Neural crest cell (in vitro differentiated cells): Measurements from ENCODE around the gene ZNF878. TPM values are rescaled to one million over a fixed set of nuclear protein-coding genes. Genes with fewer than 3 reads are reported as not detected.
A peak's percentile ranks its signal among the peaks of the same experiment; 100 is the strongest.

Source experiments
- DNase-seq: peaks from one replicate; pipeline ENCODE4 v3.0.0; 2021; ENCODE audit warnings: low read depth, mixed read lengths, low spot score
- H3K27ac Mint-ChIP-seq: one replicate; pipeline ENCODE4 v1.8.0; 2021; ENCODE audit warnings: mild to moderate bottlenecking, mixed read lengths; ENCODE audit not compliant: unreplicated experiment
- H3K27me3 Mint-ChIP-seq: 2 replicates; pipeline ENCODE4 v1.8.0; 2021; ENCODE audit warnings: low read depth, mild to moderate bottlenecking, mixed read lengths
- H3K36me3 Mint-ChIP-seq: 2 replicates; pipeline ENCODE4 v1.8.0; 2021; ENCODE audit warnings: low read depth, mild to moderate bottlenecking, mixed read lengths
- H3K4me1 Mint-ChIP-seq: 2 replicates; pipeline ENCODE4 v1.8.0; 2021; ENCODE audit warnings: mixed read lengths
- H3K4me3 Mint-ChIP-seq: one replicate; pipeline ENCODE4 v1.8.0; 2021; ENCODE audit warnings: mild to moderate bottlenecking, mixed read lengths
- H3K9me3 Mint-ChIP-seq: 2 replicates; pipeline ENCODE4 v1.8.0; 2021; ENCODE audit warnings: mixed read lengths
- CTCF ChIP-seq: fragments of 200-600 bp; sonication (generic); conservative IDR thresholded peaks from 2 replicates; pipeline ENCODE4 v1.5.0; 2021; ENCODE audit warnings: antibody characterized with exemption, mild to moderate bottlenecking
- total RNA-seq: library from RNA; stranded (reverse); gene quantifications from 2 replicates; pipeline ENCODE4 v1.2.1, GENCODE V29; 2021

Gene ZNF878
- total RNA-seq, 1 donor from 2014 or later = 2.5 TPM

- peaks cover 70% of the 10 kb centered on the region for H3K36me3 Mint-ChIP-seq
- no peaks in the 10 kb centered on the region for H3K27me3 Mint-ChIP-seq
- H3K9me3 Mint-ChIP-seq = peaks cover 25% of the 10 kb centered on the region
- no peak overlapping the region for H3K27ac Mint-ChIP-seq
- H3K4me3 Mint-ChIP-seq = peak overlapping the region; percentile 11
- no peak for TF ChIP-seq CTCF
- no peaks in the 10 kb centered on the region for H3K4me1 Mint-ChIP-seq
- DNase-seq = no peak
Observed at GRCh38 chr19:12075538-12076139, 22.9 kb upstream of the ZNF878 start.

GRCh38 chr19:12064590-12065538 lies 12.1 kb upstream of the ZNF878 start, which contains the start of gene ZNF844:
Gene ZNF844, plus strand, starts transcription at chr19:12064731. Its CDS starts 143 bp downstream, at chr19:12064874.
- DNase-seq = peak; percentile 92
- Mint-ChIP-seq H3K27me3 (no peaks in the 10 kb centered on the region), H3K4me3 (peak within 1 kb of the TSS; percentile 93), H3K9me3 (no peaks in the 10 kb centered on the region), H3K36me3 (peaks cover 15% of the 10 kb centered on the region), H3K4me1 (peaks cover 10% of the 10 kb centered on the region), H3K27ac (peak within 1 kb of the TSS; percentile 87)
- no peak for TF ChIP-seq CTCF

GRCh38 chr19:12055784-12056183 lies 3.0 kb upstream of the ZNF878 start:
- Mint-ChIP-seq H3K9me3 (no peaks in the 10 kb centered on the region), H3K27ac (no peak overlapping the region)

GRCh38 chr19:12052091-12052496 lies 667 bp downstream of the ZNF878 start:
- DNase-seq = no peak
- Mint-ChIP-seq H3K27ac (peak overlapping the region; percentile 84), H3K4me1 (peaks cover 16% of the 10 kb centered on the region), H3K27me3 (peaks cover 17% of the 10 kb centered on the region), H3K9me3 (peaks cover 7% of the 10 kb centered on the region), H3K36me3 (peaks cover 19% of the 10 kb centered on the region), H3K4me3 (peak overlapping the region; percentile 88)
- no peak for TF ChIP-seq CTCF

More at GRCh38 chr19:12055784-12056183, 3.0 kb upstream of the ZNF878 start:
- no peak for TF ChIP-seq CTCF
- H3K36me3 Mint-ChIP-seq = peaks cover 6% of the 10 kb centered on the region
- H3K4me1 Mint-ChIP-seq = peaks cover 22% of the 10 kb centered on the region
- H3K4me3 Mint-ChIP-seq = peak overlapping the region; percentile 46
- peaks cover 22% of the 10 kb centered on the region for H3K27me3 Mint-ChIP-seq
- no peak for DNase-seq

GRCh38 chr19:12047868-12048267 lies 4.9 kb downstream of the ZNF878 start:
- Mint-ChIP-seq H3K9me3 (peaks cover 20% of the 10 kb centered on the region), H3K4me3 (peak overlapping the region; percentile 49), H3K4me1 (peaks cover 9% of the 10 kb centered on the region), H3K36me3 (peaks cover 52% of the 10 kb centered on the region), H3K27me3 (peaks cover 3% of the 10 kb centered on the region), H3K27ac (no peak overlapping the region)
- TF ChIP-seq CTCF = no peak
- no peak for DNase-seq
